Activated T-cell treated with anti-CD3 and anti-CD28 coated beads for 48 hours (primary cell): ENCODE data around the gene DHRS7B.
"Not testable (repeated sequence)": the region's sequence is repeated elsewhere in the genome, so short reads cannot be mapped to it uniquely, and the experiment has no call there.

Experiments
- DNase-seq: peaks from one replicate; pipeline ENCODE4 v3.0.0-alpha.2; 2020; ENCODE audit warnings: low read depth

Gene DHRS7B

DNA sequence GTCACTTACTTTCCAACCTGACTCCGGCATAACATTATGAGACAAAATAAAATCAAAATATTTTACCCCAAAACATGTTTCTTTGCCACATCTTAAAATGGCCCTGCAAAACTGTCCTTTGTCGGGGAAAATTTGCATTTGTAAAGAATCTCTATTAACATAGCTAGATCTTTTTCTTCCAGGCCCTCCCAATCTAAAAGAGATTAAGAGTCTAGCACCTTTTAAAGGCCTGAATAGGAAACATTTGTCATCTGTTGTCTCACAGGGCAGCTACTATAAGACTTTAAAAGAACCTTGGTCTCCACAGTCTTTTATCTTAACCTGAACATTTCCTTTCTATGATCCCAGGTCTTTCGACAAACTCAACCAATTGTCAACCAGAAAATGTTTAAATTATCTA lies 18.1 kb upstream of the DHRS7B start:
- DNase-seq = no peak

DNA sequence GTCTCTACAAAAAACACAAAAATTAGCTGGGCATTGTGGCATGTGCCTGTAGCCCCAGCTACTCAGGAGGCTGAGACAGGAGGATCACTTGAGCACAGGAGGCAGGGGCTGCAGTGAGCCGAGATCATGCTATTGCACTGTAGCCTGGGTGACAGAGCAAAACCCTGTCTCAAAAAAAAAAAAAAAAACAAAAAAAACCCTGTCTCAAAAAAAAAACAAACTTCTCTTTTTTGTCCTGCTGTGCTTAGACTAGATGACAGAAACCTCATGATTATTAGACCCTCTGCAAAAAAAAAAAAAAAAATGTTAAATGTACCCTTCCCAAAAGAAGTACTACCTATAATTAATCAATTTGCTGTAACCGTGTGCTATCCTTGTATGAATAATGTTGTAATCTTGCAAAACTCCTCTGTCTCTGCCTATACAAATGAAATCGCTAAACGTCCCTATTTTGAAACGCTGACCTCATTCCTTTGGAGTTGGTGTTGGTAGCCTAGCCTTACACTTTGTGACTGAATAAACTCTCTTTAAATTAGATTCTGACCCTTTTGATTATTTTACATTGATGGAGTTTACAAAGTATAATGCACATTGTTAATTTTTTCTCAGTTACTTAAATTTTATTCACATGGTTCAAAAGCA lies 13.6 kb upstream of the DHRS7B start:
- DNase-seq = no peak

DNA sequence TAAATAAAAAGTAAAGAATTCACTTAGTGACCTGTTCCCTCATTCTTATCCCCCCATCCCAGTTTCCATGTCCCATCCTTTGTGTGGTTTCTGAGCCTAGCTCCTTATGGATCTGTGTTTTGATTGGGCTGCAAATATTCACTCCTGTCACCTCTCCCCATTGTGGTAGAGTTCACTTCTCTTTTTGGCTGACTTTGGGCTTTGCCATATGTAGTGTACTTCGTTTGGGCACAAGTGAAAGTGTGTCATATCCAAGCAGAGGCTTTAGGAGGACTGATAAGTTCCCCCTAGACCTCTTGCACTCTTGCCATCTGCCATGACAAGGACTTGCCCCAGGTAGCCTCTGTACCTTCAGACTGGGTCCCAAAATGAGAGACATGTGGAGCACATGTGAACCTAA lies 13.0 kb upstream of the DHRS7B start:
- no peak for DNase-seq

DNA sequence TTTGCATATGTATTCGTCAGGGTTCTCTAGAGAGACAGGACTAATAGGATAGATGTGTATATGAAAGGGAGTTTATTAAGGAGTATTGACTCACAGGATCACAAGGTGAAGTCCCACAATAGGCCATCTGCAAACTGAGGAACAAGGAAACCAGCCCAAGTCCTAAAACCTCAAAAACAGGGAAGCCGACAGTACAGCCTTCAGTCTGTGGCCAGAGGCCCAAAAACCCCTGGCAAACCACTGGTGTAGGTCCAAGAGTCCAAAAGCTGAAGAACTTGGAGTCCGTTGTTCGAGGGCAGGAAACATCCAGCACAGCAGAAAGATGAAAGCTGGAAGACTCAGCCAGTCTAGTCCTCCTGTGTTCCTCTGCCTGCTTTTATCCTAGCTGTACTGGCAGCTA lies 12.0 kb upstream of the DHRS7B start:
- DNase-seq = not testable (repeated sequence)

DNA sequence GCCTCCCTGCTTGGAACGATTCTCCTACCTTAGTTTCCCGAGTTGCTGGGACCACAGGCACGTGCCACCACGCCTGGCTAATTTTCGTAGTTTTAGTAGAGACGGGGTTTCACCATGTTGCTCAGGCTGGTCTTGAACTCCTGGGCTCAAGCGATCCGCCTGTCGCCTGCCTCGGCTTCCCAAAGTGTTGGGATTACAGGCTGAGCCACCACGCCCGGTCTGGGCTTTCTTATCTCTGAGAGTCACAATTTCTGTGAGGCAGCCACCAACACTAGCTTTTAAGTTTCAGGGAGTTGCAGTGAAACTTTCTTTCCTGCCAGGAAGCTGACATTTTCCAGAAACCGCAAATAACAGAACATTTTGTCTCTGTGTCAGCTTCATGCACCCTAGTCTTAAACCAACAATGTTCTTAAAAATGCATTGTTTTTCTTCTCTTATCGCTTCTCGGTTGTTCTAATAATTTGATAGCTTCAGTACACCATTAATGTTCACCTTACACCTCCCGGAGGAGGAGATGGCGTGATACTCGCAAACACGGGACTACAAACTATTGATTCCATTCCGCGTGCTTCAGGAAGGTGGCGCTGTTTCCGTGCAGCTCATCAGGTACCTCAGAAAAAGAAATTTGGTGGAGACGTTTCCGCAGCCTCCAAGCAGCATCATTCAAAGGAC lies 7.4 kb upstream of the DHRS7B start:
- DNase-seq = peak; percentile 57

DNA sequence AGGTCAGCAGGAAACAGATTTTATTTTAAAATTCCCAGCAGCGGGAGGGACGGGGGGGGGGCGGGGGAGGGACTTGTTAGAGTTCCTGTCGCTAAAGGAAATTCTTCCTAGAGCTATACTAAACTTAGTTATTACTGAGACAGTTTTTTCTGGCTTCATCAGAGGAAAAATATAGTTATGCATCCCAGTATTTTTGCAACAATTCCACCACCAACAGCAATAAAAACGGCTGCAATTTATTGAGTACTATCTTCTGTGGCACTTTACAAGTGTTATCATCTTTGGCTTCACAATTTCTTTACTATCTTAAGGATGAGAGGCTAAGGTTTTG lies 6.9 kb upstream of the DHRS7B start:
- DNase-seq = no peak

DNA sequence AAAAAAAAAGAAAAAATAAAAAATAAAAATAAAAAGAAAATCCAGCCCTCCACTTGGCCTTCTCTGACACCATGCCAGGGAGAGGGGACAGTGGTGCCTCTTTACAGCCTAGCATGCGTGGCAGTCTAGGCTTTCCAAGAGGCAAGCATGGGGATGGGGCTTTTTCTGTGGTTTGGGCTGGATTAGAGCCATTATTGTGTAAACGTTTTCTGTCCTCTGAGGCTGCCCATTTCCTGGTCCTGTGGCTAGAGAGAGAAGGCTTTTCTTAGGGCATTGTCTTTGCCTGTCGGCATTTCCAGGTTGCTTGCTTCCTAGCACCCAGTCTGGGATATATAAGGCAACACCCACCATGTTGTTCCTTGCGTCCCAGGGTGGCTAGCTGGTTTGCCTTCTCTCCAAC lies 2.7 kb upstream of the DHRS7B start:
- DNase-seq = no peak

DNA sequence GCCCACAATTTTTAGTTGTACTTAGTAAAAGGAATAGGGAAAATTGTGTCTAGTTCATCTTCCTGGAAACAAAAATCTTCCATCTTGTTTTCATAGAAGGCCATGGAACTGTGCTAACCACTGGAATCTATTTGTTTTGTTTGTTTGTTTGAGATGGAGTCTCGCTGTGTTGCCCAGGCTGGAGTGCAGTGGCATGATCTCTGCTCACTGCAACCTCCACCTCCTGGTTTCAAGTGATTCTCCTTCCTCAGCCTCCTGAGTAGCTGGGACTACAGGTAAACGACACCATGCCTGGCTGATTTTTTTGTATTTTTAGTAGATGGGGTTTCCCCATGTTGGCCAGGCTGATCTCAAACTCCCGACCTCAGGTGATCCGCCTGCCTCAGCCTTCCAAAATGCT lies 2.2 kb upstream of the DHRS7B start:
- not testable (repeated sequence) for DNase-seq

DNA sequence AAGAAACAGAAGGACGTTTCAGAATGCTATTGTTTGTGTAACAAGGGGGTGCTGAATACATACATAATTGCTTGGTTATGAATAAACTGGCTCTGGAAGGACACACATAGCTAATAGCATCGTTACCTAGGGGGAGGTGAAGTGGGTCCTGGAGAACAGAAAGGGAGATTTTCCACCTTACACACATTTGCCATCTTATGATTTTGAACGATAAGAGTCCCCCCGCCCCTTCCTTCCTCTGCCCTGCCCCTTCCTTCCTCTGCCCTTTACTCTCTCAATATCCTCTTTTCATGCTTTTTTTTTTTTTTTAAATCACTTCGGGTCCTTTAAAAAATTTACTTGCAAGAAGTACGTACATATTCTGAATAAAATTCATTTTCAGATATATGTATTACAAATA lies 902 bp upstream of the DHRS7B start:
- no peak for DNase-seq

DNA sequence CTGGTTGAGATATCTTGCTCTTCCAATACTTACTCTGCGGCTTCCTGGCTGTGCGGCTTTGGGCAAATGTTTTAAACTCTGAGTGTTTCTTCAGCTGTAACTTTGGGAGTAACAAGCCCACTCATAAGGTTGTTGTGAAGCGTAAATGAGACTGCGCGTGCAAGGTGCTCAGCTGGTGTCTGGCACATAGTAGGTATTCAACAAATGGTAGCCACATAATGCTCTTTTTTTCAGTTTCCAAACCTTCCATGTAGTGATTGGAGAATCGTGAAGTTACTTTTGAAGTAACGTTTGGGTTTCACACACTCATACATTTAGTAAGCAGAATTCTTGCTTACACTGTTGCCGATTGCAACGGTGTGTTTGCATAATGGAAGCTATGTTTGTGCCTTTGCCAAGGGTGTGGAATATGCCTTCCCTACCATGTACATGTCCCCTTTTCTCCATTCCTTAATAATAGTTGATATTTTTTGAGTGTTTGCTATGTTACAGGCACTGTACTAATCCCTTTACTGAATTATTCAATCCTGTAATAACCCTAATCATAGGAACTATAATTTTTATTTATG lies 829 bp downstream of the DHRS7B start:
- DNase-seq = no peak

DNA sequence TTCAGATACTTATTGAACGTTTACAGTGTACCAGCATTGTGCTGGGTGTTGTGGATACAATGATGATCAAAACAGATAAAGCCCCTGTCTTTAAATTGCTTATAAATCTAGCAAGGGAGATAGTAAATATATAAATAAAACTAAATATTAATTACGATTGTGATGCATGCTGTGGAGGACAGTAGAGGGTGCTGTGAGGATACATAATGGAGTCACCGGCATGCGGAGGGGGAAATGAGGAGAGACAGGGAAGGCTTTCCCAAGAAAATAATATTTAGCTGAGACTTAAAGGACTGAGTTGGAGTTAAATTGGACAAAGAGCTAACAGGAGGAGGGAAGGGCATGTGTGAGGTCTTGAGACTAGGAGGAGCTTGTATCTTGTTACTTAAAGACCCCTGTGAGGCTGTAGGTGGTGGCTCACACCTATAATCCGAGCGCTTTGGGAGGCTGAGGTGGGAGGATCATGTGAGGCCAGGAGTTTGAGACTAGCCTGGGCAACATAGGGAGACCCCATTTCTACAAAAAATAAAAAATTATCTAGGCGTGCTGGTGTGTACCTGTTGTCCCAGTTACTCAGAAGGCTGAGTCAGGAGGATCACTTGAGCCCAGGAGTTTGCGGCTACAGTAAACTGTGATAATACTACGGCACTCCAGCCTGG lies 2.4 kb downstream of the DHRS7B start:
- DNase-seq = no peak

DNA sequence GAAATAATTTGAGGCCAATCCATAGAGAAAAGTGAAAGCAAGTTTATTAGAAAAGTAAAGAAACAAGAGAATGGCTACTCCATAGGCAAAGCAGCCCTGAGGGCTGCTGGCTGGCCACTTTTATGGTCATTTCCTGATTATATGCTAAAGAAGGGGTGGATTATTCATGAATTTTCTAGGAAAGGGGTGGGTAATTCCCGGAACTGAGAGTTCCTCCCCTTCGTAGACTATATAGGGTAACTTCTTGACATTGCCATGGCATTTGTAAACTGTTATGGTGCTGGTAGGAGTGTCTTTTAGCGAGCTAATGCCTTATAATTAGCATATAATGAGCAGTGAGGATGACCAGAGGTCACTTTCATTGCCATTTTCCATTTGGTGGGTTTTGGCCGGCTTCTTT lies 4.4 kb downstream of the DHRS7B start:
- no peak for DNase-seq

DNA sequence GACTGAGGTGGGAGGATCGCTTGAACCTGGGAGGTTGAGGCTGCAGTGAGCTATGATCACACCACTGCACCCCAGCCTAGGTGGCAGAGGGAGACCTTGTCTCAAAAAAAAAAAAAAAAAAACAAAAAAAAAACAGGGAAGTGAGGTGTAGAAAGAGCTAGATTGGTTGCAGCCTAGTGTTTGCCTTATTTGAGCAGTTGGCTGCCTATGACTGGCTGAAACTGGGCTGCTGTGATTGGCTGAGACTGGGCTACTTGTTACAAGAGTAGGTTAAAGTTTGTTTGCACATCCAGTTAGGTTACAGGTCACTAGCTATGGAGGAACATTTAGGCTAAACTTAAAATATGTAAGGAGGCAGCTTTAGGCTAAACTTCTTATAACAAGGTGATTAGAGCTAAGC lies 5.7 kb downstream of the DHRS7B start:
- DNase-seq = no peak

DNA sequence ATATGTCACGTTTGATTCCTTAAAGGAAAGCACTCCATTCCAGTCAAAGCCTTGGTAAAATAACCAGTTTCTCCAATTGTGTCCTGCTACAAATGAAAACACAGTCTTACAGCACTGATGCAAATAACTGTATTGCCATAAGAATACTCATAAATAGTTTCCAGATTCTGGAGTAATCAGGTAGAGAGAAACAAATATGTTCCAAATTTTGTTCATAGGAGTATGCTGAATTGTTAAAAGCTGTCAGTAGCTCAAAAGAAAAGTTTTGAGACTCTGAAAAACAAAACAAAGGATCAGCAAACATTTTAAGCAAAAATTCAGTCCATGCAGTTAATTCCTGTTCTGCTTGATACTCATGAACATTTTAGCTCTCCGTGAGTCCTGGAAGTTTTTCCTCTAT lies 7.8 kb downstream of the DHRS7B start:
- no peak for DNase-seq

DNA sequence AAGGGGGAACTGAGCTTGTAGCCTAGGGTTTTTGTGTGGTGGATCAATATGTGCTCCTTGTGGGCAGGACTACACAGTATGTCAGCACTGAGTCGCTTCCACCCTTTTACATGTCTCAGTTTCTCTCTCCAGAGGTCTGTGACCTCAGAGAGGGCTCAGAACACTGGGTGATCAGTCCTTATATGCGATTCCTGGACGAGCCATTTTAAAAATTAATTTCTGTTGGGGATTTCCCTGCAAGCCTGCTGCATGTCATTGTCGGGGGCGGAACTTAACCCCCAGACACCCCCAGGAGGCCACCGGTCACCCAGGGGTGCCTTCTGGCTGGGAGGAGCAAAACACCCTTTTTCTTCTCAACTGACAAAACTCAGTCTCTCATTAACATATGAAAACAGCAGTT lies 14.1 kb downstream of the DHRS7B start:
- DNase-seq = no peak

DNA sequence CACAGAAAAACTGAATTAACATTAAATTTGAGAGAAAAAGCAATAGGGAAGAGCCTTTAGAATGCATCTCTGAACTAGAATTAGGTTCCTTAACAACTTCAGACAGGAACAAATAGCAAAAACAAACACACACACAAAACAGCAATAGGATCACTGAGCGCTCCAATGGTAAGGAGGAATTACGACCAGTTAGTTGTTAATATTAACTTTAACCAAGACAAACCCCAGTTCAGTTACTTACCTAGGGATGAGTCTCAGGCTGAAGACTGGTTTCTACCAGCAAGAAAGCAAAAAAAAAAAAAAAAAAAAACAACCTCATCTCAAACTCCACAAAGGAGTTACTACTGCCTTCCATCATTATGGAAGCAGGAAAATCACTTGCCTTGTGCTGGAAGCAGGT lies 14.6 kb downstream of the DHRS7B start:
- DNase-seq = no peak

DNA sequence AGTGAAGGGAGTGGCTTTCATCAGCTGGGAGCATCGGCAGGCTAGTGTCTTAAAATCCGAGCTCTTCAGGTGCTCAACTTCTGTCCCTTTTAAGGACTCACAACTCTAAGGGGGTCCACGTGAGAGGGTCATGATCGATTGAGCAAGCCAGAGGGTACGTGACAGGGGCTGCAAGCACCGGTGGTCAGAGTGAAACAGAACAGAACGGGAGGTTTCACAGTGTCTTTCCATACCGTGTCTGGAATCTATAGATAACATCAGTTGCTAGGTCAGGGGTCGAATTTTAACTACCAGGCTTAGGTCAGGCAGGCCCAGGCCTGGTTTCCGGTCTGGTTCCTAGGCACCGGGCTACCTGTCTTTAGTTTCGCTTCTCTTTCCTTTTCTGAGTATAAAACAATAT lies 15.3 kb downstream of the DHRS7B start:
- not testable (repeated sequence) for DNase-seq

DNA sequence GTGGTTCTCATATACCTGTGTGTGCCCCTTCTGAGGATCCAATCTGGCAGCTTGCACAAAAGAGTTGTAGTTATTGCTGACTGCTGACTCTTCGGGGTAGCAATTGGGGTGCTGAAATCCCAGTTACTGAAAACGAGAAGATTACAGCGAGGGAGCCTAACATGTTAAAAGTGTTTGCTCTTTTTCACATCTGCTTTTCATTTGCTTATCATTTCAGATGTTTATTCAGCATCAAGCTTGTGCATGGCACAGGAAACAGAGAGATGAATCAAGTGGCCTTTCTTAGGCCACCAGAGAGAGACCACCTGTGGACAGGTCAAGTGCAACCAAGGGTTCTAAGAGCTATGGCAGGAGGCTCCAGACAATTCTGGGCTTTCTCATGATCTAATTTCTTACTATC lies 16.9 kb downstream of the DHRS7B start:
- DNase-seq = no peak

DNA sequence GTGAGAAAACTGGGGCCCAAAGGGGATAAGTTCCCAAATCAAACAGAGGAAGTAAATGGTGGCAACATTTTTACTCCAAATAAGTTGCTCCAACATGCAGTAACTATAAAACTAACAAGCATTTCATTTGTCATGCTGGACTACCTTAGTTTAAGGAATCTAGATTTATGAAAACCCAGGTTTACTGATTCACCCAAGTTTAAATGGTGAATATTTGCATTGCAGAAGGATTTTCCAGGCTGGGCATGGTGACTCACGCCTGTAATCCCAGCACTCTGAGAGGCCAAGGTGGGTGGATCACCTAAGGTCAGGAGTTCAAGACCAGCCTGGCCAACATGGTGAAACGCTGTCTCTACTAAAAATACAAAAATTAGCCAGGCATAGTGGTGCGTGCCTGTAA lies 17.5 kb downstream of the DHRS7B start:
- not testable (repeated sequence) for DNase-seq

DNA sequence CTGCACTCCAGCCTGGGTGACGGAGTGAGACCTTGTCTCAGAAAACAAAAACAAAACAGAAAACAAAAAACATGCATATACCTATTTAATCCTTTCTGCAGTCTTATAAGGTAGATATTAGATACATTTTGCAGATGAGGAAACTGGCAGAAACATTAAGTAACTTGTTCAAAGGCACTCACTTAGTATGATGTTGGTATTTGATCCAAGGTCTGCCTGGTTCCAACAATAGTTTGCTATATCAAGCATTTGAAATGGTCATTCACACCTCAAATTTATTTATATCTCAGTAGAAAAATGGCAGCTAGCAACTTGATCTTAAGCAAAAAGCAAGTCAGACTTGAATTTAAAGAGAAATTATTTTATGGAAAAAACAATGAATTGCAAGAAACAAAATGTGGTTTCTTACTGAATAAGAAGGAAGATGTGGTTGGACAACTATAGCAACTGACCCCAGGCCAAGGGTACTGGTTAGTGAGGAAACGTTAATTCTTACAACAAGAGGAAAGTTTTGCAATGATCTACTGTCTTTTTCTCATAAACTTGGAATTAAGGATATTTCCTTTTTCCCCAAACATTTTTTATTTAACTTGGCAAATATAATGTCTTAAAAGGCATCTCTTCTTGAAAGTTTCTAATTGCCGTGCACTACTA lies 19.7 kb downstream of the DHRS7B start:
- DNase-seq = no peak

DNA sequence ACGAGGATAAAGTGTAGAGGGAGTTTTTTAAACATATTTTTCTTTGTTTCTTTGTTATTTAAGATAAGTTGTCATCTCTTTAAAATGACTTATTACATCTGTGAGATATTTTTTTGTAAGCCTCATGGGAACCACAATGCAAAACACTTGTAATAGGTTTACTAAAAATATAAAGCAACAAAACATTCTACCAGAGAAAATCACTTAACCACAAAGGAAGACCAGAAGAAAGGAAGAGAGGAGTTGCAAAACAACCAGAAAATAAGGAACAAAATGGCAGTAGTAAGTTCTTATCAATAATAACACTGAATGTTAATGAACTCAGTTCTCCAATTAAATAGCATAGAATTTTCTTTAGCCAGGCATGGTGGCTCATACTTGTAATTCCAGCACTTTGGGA lies 22.9 kb downstream of the DHRS7B start:
- DNase-seq = no peak

DNA sequence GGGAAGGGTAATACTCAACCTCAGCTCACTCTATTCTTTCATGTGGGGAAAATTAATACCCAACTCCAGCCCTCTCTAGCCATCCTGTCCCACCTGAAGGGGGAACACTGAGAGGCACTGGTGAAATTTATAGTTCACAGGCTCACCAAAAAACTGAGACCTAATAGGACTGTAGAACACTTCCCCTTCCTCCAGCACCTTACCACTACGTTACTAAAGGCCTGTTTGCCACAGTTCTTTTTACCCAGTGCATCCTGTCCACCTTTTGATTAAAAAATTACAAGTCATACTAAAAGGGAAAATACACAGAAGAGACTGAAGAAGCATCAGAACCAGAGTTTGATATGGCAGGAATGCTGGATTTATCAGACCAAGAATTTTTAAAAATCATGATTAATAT lies 26.0 kb downstream of the DHRS7B start:
- no peak for DNase-seq
